HCT116 (cell line): ENCODE data around the gene OLFML2A. TPM values are rescaled to one million over a fixed set of nuclear protein-coding genes. Genes with fewer than 3 reads are reported as not detected.

Experiments
- ATAC-seq: fragments of 200-7000 bp; cut with Tn5 transposase; 2 replicates; pipeline ENCODE4 v1.9.1; 2020; ENCODE audit warnings: mild to moderate bottlenecking, moderate library complexity
- BruUV-seq: library from RNA; stranded (reverse); fragments of 400-500 nt; replicated peaks from 2 replicates; lab custom pipeline; 2021; lab: Mats Ljungman, UMichigan
- CTCF ChIA-PET: fragments of 300-600 bp; sonication (Branson Sonifier 250); formaldehyde crosslinking; loops from one replicate; lab custom pipeline; 2021; ENCODE audit warnings: antibody characterized with exemption; lab: Charles Lee
- POLR2A ChIA-PET: fragments of 300-600, 350-600 bp; sonication (Branson Sonifier 250); formaldehyde crosslinking; loops from one replicate; lab custom pipeline; 2021; ENCODE audit warnings: antibody characterized with exemption; lab: Charles Lee
- RAD21 ChIA-PET, 2 experiments: fragments of 300-600 bp; sonication (Branson Sonifier 250); formaldehyde crosslinking; loops; one replicate each; lab custom pipeline; 2023; ENCODE audit warnings: low total read pairs in 2 of 2; ENCODE audit not compliant: uncharacterized antibody in 2 of 2, unreplicated experiment in 2 of 2, low non-redundant PET in 1 of 2; lab: Charles Lee
- DNase-seq: peaks from one replicate; pipeline ENCODE4 v3.0.0-alpha.2; 2010; ENCODE audit warnings: low read depth, low spot score
- H2AFZ ChIP-seq: fragments of 200-600 bp; shearing (Covaris generic), sonication (generic); 2 replicates; pipeline ENCODE4 v1.6.1; 2017; ENCODE audit warnings: low read depth, mixed run types, mixed read lengths, antibody characterized with exemption, low read length; ENCODE audit not compliant: poor library complexity, severe bottlenecking
- H3K27ac ChIP-seq: 2 replicates; pipeline ENCODE4 v1.5.1; 2012; ENCODE audit warnings: low read depth, low read length
- H3K27me3 ChIP-seq: fragments of 200-600 bp; sonication (generic); 2 replicates; pipeline ENCODE4 v1.6.1; 2016; ENCODE audit warnings: mixed run types, low read length, mixed read lengths; ENCODE audit not compliant: insufficient read depth
- H3K36me3 ChIP-seq, 2 experiments: fragments of 200-500 bp in 1 of 2; fragments of 200-600 bp in 1 of 2; sonication (Bioruptor generic) in 1 of 2; sonication (generic) in 1 of 2; 2 replicates each; pipeline versions ENCODE4 v1.5.1 to v1.6.1; 2014 to 2016; ENCODE audit warnings: low read length in 2 of 2, inconsistent platforms in 1 of 2, mixed read lengths in 1 of 2, mixed run types in 1 of 2; ENCODE audit not compliant: insufficient read depth in 2 of 2, control insufficient read depth in 1 of 2
- H3K4me1 ChIP-seq, 2 experiments: fragments of 200-600 bp in 1 of 2; sonication (generic) in 1 of 2; 2 replicates each; pipeline versions ENCODE4 v1.5.1 to v1.6.1; 2012 to 2017; ENCODE audit warnings: low read length in 2 of 2, inconsistent platforms in 1 of 2, mild to moderate bottlenecking in 1 of 2, mixed read lengths in 1 of 2, mixed run types in 1 of 2, moderate library complexity in 1 of 2; ENCODE audit not compliant: insufficient read depth in 2 of 2, control insufficient read depth in 1 of 2
- H3K4me2 ChIP-seq: fragments of 200-600 bp; sonication (generic); 2 replicates; pipeline ENCODE4 v1.6.1; 2017; ENCODE audit warnings: mixed run types, low read length, mixed read lengths
- H3K4me3 ChIP-seq, 2 experiments: fragments of 200-600 bp in 1 of 2; sonication (generic) in 1 of 2; replicated peaks in 1 of 2; 2 replicates each; pipeline ENCODE4 v1.5.1; 2011 to 2016; ENCODE audit warnings: low read length in 2 of 2, control low read depth in 1 of 2, low read depth in 1 of 2, mild to moderate bottlenecking in 1 of 2, mixed read lengths in 1 of 2, mixed run types in 1 of 2
- H3K79me2 ChIP-seq: fragments of 200-600 bp; sonication (generic); 2 replicates; pipeline ENCODE4 v1.6.1; 2017; ENCODE audit warnings: mild to moderate bottlenecking, mixed run types, low read length, moderate library complexity, mixed read lengths; ENCODE audit not compliant: insufficient read depth
- H3K9ac ChIP-seq: fragments of 200-600 bp; sonication (generic); 2 replicates; pipeline ENCODE4 v1.6.1; 2016; ENCODE audit warnings: low read length, mixed read lengths
- H3K9me2 ChIP-seq: fragments of 200-600 bp; sonication (generic), shearing (Covaris generic); 2 replicates; pipeline ENCODE4 v1.6.1; 2017; ENCODE audit warnings: mixed run types, mild to moderate bottlenecking, moderate library complexity; ENCODE audit not compliant: insufficient read depth
- H3K9me3 ChIP-seq, 2 experiments: fragments of 200-500 bp in 1 of 2; fragments of 200-600 bp in 1 of 2; sonication (Bioruptor generic) in 1 of 2; sonication (generic) in 1 of 2; 2 replicates each; pipeline ENCODE4 v1.6.1; 2014 to 2017; ENCODE audit warnings: low read length in 2 of 2, mixed read lengths in 2 of 2, inconsistent platforms in 1 of 2, low read depth in 1 of 2, mild to moderate bottlenecking in 1 of 2, mixed run types in 1 of 2, moderate library complexity in 1 of 2; ENCODE audit not compliant: control insufficient read depth in 1 of 2, insufficient read depth in 1 of 2
- H4K20me1 ChIP-seq: fragments of 200-600 bp; sonication (generic), shearing (Covaris generic); 2 replicates; pipeline ENCODE4 v1.6.1; 2017; ENCODE audit warnings: mixed run types, mild to moderate bottlenecking, moderate library complexity; ENCODE audit not compliant: insufficient read depth
- ATF3 ChIP-seq: IDR thresholded peaks from 2 replicates; pipeline ENCODE4 v1.6.1; 2012
- CBX3 ChIP-seq: IDR thresholded peaks from 2 replicates; pipeline ENCODE4 v1.6.1; 2012; ENCODE audit warnings: low read depth
- CTCF ChIP-seq, 3 experiments: fragments of 200-600 bp in 1 of 3; sonication (generic) in 1 of 3; IDR thresholded peaks in 2 of 3; conservative IDR thresholded peaks in 1 of 3; 2 replicates each; pipeline ENCODE4 v1.5.1; 2012 to 2017; ENCODE audit warnings: low read depth in 2 of 3, low read length in 2 of 3, antibody characterized with exemption in 1 of 3, borderline replicate concordance in 1 of 3, control low read depth in 1 of 3, mild to moderate bottlenecking in 1 of 3, mixed read lengths in 1 of 3, mixed run types in 1 of 3, moderate library complexity in 1 of 3; ENCODE audit not compliant: insufficient read depth in 1 of 3
- EGR1 ChIP-seq: IDR thresholded peaks from 2 replicates; pipeline ENCODE4 v1.6.1; 2012; ENCODE audit warnings: low read depth
- ELF1 ChIP-seq: IDR thresholded peaks from 2 replicates; pipeline ENCODE4 v1.6.1; 2012; ENCODE audit warnings: low read depth, borderline replicate concordance
- EZH2 ChIP-seq: fragments of 200-600 bp; sonication (generic); IDR thresholded peaks from 2 replicates; pipeline ENCODE4 v1.6.1; 2017; ENCODE audit warnings: antibody characterized with exemption, mixed run types
- EZH2phosphoT487 ChIP-seq: fragments of 200-600 bp; IDR thresholded peaks from 2 replicates; pipeline ENCODE4 v1.6.1; 2018; ENCODE audit warnings: antibody characterized with exemption, borderline replicate concordance
- FOSL1 ChIP-seq: IDR thresholded peaks from 2 replicates; pipeline ENCODE4 v1.6.1; 2012; ENCODE audit warnings: low read depth
- JUND ChIP-seq: IDR thresholded peaks from 2 replicates; pipeline ENCODE4 v1.6.1; 2012
- MAX ChIP-seq: IDR thresholded peaks from 2 replicates; pipeline ENCODE4 v1.6.1; 2012
- POLR2A ChIP-seq: IDR thresholded peaks from 2 replicates; pipeline ENCODE4 v1.7.0; 2011; ENCODE audit warnings: borderline replicate concordance; ENCODE audit not compliant: insufficient read depth, insufficient read length; ENCODE audit errors: extremely low read depth
- RAD21 ChIP-seq: IDR thresholded peaks from 2 replicates; pipeline ENCODE4 v1.6.1; 2012; ENCODE audit warnings: low read depth, mild to moderate bottlenecking
- REST ChIP-seq: IDR thresholded peaks from 2 replicates; pipeline ENCODE4 v1.6.1; 2012; ENCODE audit warnings: low read depth
- SIN3A ChIP-seq: IDR thresholded peaks from 2 replicates; pipeline ENCODE4 v1.6.1; 2012; ENCODE audit warnings: low read depth
- SP1 ChIP-seq: IDR thresholded peaks from 2 replicates; pipeline ENCODE4 v1.6.1; 2012; ENCODE audit warnings: low read depth
- SRF ChIP-seq: IDR thresholded peaks from 2 replicates; pipeline ENCODE4 v1.6.1; 2012; ENCODE audit warnings: low read depth
- TCF7L2 ChIP-seq: IDR thresholded peaks from 2 replicates; pipeline ENCODE4 v1.7.0; 2011; ENCODE audit warnings: borderline replicate concordance, inconsistent platforms; ENCODE audit not compliant: insufficient read depth, insufficient read length; ENCODE audit errors: extremely low read depth
- ZBTB33 ChIP-seq: IDR thresholded peaks from 2 replicates; pipeline ENCODE4 v1.6.1; 2011; ENCODE audit warnings: mild to moderate bottlenecking, low read length, moderate library complexity; ENCODE audit not compliant: insufficient replicate concordance; ENCODE audit errors: extremely low read depth
- ZFX ChIP-seq: fragments of 450-650 bp; IDR thresholded peaks from 2 replicates; pipeline ENCODE4 v1.6.1; 2017
- intact Hi-C: fragments of 100-400 bp; cut with micrococcal nuclease; formaldehyde crosslinking; loops from 2 replicates; pipeline ENCODE4 v1.10.0; 2022
- total RNA-seq: library from RNA; stranded (reverse); gene quantifications from one replicate; pipeline ENCODE4 v1.2.1, GENCODE V29; 2021; ENCODE audit not compliant: unreplicated experiment

OLFML2A gene
- total RNA-seq, 1 experiment from 2014 or later: 6.3 TPM

GRCh38 chr9:124831642-124832364 is 54.9 kb downstream of the OLFML2A start:
- intact Hi-C loops: no loop called here
- Histone ChIP-seq H3K27ac (no peak overlapping the region), H3K9ac (no peak overlapping the region), H4K20me1 (no peaks in the 10 kb centered on the region), H3K4me2 (no peak overlapping the region), H3K27me3 (no peaks in the 10 kb centered on the region), H3K36me3 (no peaks in the 10 kb centered on the region), H3K9me3 (no peaks in the 10 kb centered on the region), H3K4me3 (no peak overlapping the region), H3K9me2 (no peaks in the 10 kb centered on the region), H3K79me2 (no peaks in the 10 kb centered on the region), H2AFZ (no peak overlapping the region), H3K4me1 (peaks cover 38 to 52% of the 10 kb centered on the region in 2 experiments)
- ChIA-PET POLR2A (interaction anchor here (1.2 kb wide), 1 partner anchor 12 kb away, joined by 3 read pairs; no protein-coding TSS in a partner anchor), CTCF (interaction anchor here (1.0 to 2.7 kb wide), 4 partner anchors 9 to 60 kb away, joined by 3 to 17 read pairs (median 7); partner anchors contain the start of genes NR6A1 and WDR38), RAD21 (no interaction called here)
- BruUV-seq: no TSS peak
- no peak for DNase-seq
- TF ChIP-seq JUND: no peak
- no peak for TF ChIP-seq MAX
- TF ChIP-seq SRF: no peak
- no peak for TF ChIP-seq EZH2
- no peak for TF ChIP-seq POLR2A
- TF ChIP-seq RAD21: no peak
- TF ChIP-seq CBX3: no peak
- no peak for TF ChIP-seq ZFX
- no peak for TF ChIP-seq EGR1
- TF ChIP-seq CTCF (IDR thresholded peaks at IDR 0.05 in 2 of 3, conservative IDR thresholded peaks at IDR 0.05 in 1 of 3; ENCODE audit: borderline replicate concordance in 1 of 3, insufficient read depth in 1 of 3, low read depth in 2 of 3, low read length in 2 of 3): no peak
- no peak for TF ChIP-seq SIN3A
- no peak for TF ChIP-seq REST
- TF ChIP-seq TCF7L2: no peak
- no peak for TF ChIP-seq FOSL1
- no peak for TF ChIP-seq ZBTB33
- TF ChIP-seq SP1: no peak
- no peak for TF ChIP-seq ELF1
- no peak for TF ChIP-seq EZH2phosphoT487
- TF ChIP-seq ATF3: no peak
- no peak for ATAC-seq
